ENCODE measurements around the gene KCNE5. TPM values are rescaled to one million over a fixed set of nuclear protein-coding genes. Genes with fewer than 3 reads are reported as not detected.
A peak's percentile ranks its signal among the peaks of the same experiment; 100 is the strongest.
"Not testable (repeated sequence)": the region's sequence is repeated elsewhere in the genome, so short reads cannot be mapped to it uniquely, and the experiment has no call there.

The KCNE5 gene
- total and polyA plus RNA-seq, 4 experiments from 2014 or later: 0.22 TPM; not detected in 3

GRCh38 chrX:109656774-109657173 is 31.8 kb upstream of the KCNE5 start:
- no peak overlapping the region for H3K4me3 Mint-ChIP-seq
- no peaks in the 10 kb centered on the region for H3K4me1 ChIP-seq (ENCODE audit: insufficient read depth, low read length)
- ChIA-PET CTCF (ENCODE audit: partially characterized antibody) (no interaction called here), POLR2A (ENCODE audit: partially characterized antibody) (no interaction called here)
- peaks cover 0 to 9% (median 2%) of the 10 kb centered on the region in 8 donors for H3K9me3 Mint-ChIP-seq
- H3K4me3 ChIP-seq (ENCODE audit: low read length in 2 of 2): no peak overlapping the region
- H3K36me3 Mint-ChIP-seq: peaks cover 43 to 53% of the 10 kb centered on the region in 2 donors
- peaks cover 0 to 3% (median 0%) of the 10 kb centered on the region in 4 donors for H3K4me1 Mint-ChIP-seq
- no peak overlapping the region for H3K27ac ChIP-seq (ENCODE audit: low read depth, low read length)
- intact Hi-C loops (cut with micrococcal nuclease): no loop called here
- no peaks in the 10 kb centered on the region for H3K27me3 ChIP-seq (ENCODE audit: insufficient read depth, low read length)
- no peak overlapping the region for H3K27ac Mint-ChIP-seq
- H3K27me3 Mint-ChIP-seq: no peaks in the 10 kb centered on the region
- no peak for DNase-seq
- no peaks in the 10 kb centered on the region for H3K36me3 ChIP-seq (ENCODE audit: insufficient read depth, low read length)
- H3K9me3 ChIP-seq (ENCODE audit: control insufficient read depth in 1 of 2, low read length in 2 of 2): no peaks in the 10 kb centered on the region

GRCh38 chrX:109655502-109656201 is 30.7 kb upstream of the KCNE5 start:
- H3K9me3 ChIP-seq (ENCODE audit: control insufficient read depth in 1 of 2, low read length in 2 of 2): no peaks in the 10 kb centered on the region
- no peaks in the 10 kb centered on the region for H3K27me3 ChIP-seq (ENCODE audit: insufficient read depth, low read length)
- H3K27ac ChIP-seq (ENCODE audit: low read depth, low read length): no peak overlapping the region
- H3K4me1 Mint-ChIP-seq: peaks cover 0 to 2% (median 0%) of the 10 kb centered on the region in 4 donors
- H3K4me3 ChIP-seq (ENCODE audit: low read length in 2 of 2): no peak overlapping the region
- H3K9me3 Mint-ChIP-seq: peaks cover 0 to 9% (median 2%) of the 10 kb centered on the region in 8 donors
- no peaks in the 10 kb centered on the region for H3K27me3 Mint-ChIP-seq
- ChIA-PET CTCF (ENCODE audit: partially characterized antibody) (no interaction called here), POLR2A (ENCODE audit: partially characterized antibody) (no interaction called here)
- no peak overlapping the region for H3K27ac Mint-ChIP-seq
- intact Hi-C loops (cut with micrococcal nuclease): no loop called here
- no peak for DNase-seq
- peaks cover 42 to 49% of the 10 kb centered on the region in 2 donors for H3K36me3 Mint-ChIP-seq
- H3K4me1 ChIP-seq (ENCODE audit: insufficient read depth, low read length): no peaks in the 10 kb centered on the region
- no peaks in the 10 kb centered on the region for H3K36me3 ChIP-seq (ENCODE audit: insufficient read depth, low read length)
- H3K4me3 Mint-ChIP-seq: no peak overlapping the region

GRCh38 chrX:109654516-109655109 is 29.6 kb upstream of the KCNE5 start:
- Mint-ChIP-seq H3K4me3 (no peak overlapping the region), H3K27ac (no peak overlapping the region), H3K36me3 (peaks cover 33 to 40% of the 10 kb centered on the region in 2 donors), H3K4me1 (no peaks in the 10 kb centered on the region), H3K27me3 (no peaks in the 10 kb centered on the region), H3K9me3 (peaks cover 0 to 9% (median 2%) of the 10 kb centered on the region in 8 donors)
- Histone ChIP-seq H3K4me3 (ENCODE audit: low read length in 2 of 2) (no peak overlapping the region), H3K9me3 (ENCODE audit: control insufficient read depth in 1 of 2, low read length in 2 of 2) (no peaks in the 10 kb centered on the region), H3K27me3 (ENCODE audit: insufficient read depth, low read length) (no peaks in the 10 kb centered on the region), H3K36me3 (ENCODE audit: insufficient read depth, low read length) (no peaks in the 10 kb centered on the region), H3K4me1 (ENCODE audit: insufficient read depth, low read length) (no peaks in the 10 kb centered on the region), H3K27ac (ENCODE audit: low read depth, low read length) (no peak overlapping the region)
- CTCF ChIA-PET (ENCODE audit: partially characterized antibody): no interaction called here
- no peak for DNase-seq
- intact Hi-C loops (cut with micrococcal nuclease): no loop called here
- POLR2A ChIA-PET (ENCODE audit: partially characterized antibody): no interaction called here

GRCh38 chrX:109644671-109645070 is 19.7 kb upstream of the KCNE5 start:
- H3K36me3 Mint-ChIP-seq; H3K4me1 ChIP-seq (ENCODE audit: insufficient read depth, low read length); H3K4me1 Mint-ChIP-seq; DNase-seq; POLR2A ChIA-PET (ENCODE audit: partially characterized antibody); H3K4me3 Mint-ChIP-seq; H3K9me3 ChIP-seq (ENCODE audit: control insufficient read depth in 1 of 2, low read length in 2 of 2); intact Hi-C loops (cut with micrococcal nuclease); H3K36me3 ChIP-seq (ENCODE audit: insufficient read depth, low read length); H3K27me3 Mint-ChIP-seq; H3K4me3 ChIP-seq (ENCODE audit: low read length in 2 of 2); H3K9me3 Mint-ChIP-seq; CTCF ChIA-PET (ENCODE audit: partially characterized antibody); H3K27me3 ChIP-seq (ENCODE audit: insufficient read depth, low read length); H3K27ac ChIP-seq (ENCODE audit: low read depth, low read length): not testable (repeated sequence)
- peak overlapping the region in 1 of 7 donors; percentile 2 for H3K27ac Mint-ChIP-seq

GRCh38 chrX:109643687-109644086 is 18.7 kb upstream of the KCNE5 start:
- no peak overlapping the region for H3K27ac Mint-ChIP-seq
- peaks cover 1 to 7% (median 4%) of the 10 kb centered on the region in 4 donors for H3K4me1 Mint-ChIP-seq
- ChIA-PET CTCF (ENCODE audit: partially characterized antibody) (no interaction called here), POLR2A (ENCODE audit: partially characterized antibody) (no interaction called here)
- Histone ChIP-seq H3K27ac (ENCODE audit: low read depth, low read length) (no peak overlapping the region), H3K27me3 (ENCODE audit: insufficient read depth, low read length) (no peaks in the 10 kb centered on the region), H3K4me1 (ENCODE audit: insufficient read depth, low read length) (no peaks in the 10 kb centered on the region), H3K9me3 (ENCODE audit: control insufficient read depth in 1 of 2, low read length in 2 of 2) (no peaks in the 10 kb centered on the region), H3K36me3 (ENCODE audit: insufficient read depth, low read length) (no peaks in the 10 kb centered on the region), H3K4me3 (ENCODE audit: low read length in 2 of 2) (no peak overlapping the region)
- H3K4me3 Mint-ChIP-seq: no peak overlapping the region
- no peaks in the 10 kb centered on the region for H3K27me3 Mint-ChIP-seq
- no peaks in the 10 kb centered on the region for H3K9me3 Mint-ChIP-seq
- intact Hi-C loops (cut with micrococcal nuclease): no loop called here
- no peak for DNase-seq
- H3K36me3 Mint-ChIP-seq: peaks cover 9 to 12% of the 10 kb centered on the region in 2 donors

- Mint-ChIP-seq H3K4me3 (no peak overlapping the region), H3K9me3 (no peaks in the 10 kb centered on the region), H3K4me1 (peaks cover 0 to 6% (median 2%) of the 10 kb centered on the region in 4 donors), H3K27ac (peak overlapping the region in 1 of 7 donors; percentile 47), H3K27me3 (no peaks in the 10 kb centered on the region), H3K36me3 (peaks cover 13 to 15% of the 10 kb centered on the region in 2 donors)
- ChIA-PET CTCF (ENCODE audit: partially characterized antibody) (interaction anchor here (1.3 kb wide), 1 partner anchor 218 kb away, joined by 6 read pairs; no protein-coding TSS in a partner anchor), POLR2A (ENCODE audit: partially characterized antibody) (no interaction called here)
- no peaks in the 10 kb centered on the region for H3K36me3 ChIP-seq (ENCODE audit: insufficient read depth, low read length)
- DNase-seq: no peak
- no peak overlapping the region for H3K4me3 ChIP-seq (ENCODE audit: low read length in 2 of 2)
- no peak overlapping the region for H3K27ac ChIP-seq (ENCODE audit: low read depth, low read length)
- H3K27me3 ChIP-seq (ENCODE audit: insufficient read depth, low read length): no peaks in the 10 kb centered on the region
- H3K4me1 ChIP-seq (ENCODE audit: insufficient read depth, low read length): no peaks in the 10 kb centered on the region
- intact Hi-C loops (cut with micrococcal nuclease): no loop called here
- H3K9me3 ChIP-seq (ENCODE audit: control insufficient read depth in 1 of 2, low read length in 2 of 2): no peaks in the 10 kb centered on the region
Observed at GRCh38 chrX:109638158-109638557, 13.2 kb upstream of the KCNE5 start.

GRCh38 chrX:109637477-109637876 is 12.5 kb upstream of the KCNE5 start:
- intact Hi-C loops (cut with micrococcal nuclease); H3K4me3 ChIP-seq (ENCODE audit: low read length in 2 of 2); DNase-seq; H3K9me3 Mint-ChIP-seq; CTCF ChIA-PET (ENCODE audit: partially characterized antibody); H3K9me3 ChIP-seq (ENCODE audit: control insufficient read depth in 1 of 2, low read length in 2 of 2); H3K4me1 Mint-ChIP-seq; H3K4me1 ChIP-seq (ENCODE audit: insufficient read depth, low read length); H3K27me3 ChIP-seq (ENCODE audit: insufficient read depth, low read length); H3K36me3 ChIP-seq (ENCODE audit: insufficient read depth, low read length); POLR2A ChIA-PET (ENCODE audit: partially characterized antibody); H3K27ac ChIP-seq (ENCODE audit: low read depth, low read length); H3K4me3 Mint-ChIP-seq; H3K27ac Mint-ChIP-seq; H3K27me3 Mint-ChIP-seq: not testable (repeated sequence)
- peaks cover 13 to 15% of the 10 kb centered on the region in 2 donors for H3K36me3 Mint-ChIP-seq
